Measurements from ENCODE around the gene ZBTB14. TPM values are rescaled to one million over a fixed set of nuclear protein-coding genes. Genes with fewer than 3 reads are reported as not detected.

The ZBTB14 gene
- total RNA-seq, 1 experiment from 2014 or later: 15.1 TPM

- TF ChIP-seq, protein P1, sequence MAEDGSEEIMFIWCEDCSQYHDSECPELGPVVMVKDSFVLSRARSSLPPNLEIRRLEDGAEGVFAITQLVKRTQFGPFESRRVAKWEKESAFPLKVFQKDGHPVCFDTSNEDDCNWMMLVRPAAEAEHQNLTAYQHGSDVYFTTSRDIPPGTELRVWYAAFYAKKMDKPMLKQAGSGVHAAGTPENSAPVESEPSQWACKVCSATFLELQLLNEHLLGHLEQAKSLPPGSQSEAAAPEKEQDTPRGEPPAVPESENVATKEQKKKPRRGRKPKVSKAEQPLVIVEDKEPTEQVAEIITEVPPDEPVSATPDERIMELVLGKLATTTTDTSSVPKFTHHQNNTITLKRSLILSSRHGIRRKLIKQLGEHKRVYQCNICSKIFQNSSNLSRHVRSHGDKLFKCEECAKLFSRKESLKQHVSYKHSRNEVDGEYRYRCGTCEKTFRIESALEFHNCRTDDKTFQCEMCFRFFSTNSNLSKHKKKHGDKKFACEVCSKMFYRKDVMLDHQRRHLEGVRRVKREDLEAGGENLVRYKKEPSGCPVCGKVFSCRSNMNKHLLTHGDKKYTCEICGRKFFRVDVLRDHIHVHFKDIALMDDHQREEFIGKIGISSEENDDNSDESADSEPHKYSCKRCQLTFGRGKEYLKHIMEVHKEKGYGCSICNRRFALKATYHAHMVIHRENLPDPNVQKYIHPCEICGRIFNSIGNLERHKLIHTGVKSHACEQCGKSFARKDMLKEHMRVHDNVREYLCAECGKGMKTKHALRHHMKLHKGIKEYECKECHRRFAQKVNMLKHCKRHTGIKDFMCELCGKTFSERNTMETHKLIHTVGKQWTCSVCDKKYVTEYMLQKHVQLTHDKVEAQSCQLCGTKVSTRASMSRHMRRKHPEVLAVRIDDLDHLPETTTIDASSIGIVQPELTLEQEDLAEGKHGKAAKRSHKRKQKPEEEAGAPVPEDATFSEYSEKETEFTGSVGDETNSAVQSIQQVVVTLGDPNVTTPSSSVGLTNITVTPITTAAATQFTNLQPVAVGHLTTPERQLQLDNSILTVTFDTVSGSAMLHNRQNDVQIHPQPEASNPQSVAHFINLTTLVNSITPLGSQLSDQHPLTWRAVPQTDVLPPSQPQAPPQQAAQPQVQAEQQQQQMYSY (CRISPR knock-in tag; IDR thresholded peaks at IDR 0.05): no peak
- TF ChIP-seq, protein P2, sequence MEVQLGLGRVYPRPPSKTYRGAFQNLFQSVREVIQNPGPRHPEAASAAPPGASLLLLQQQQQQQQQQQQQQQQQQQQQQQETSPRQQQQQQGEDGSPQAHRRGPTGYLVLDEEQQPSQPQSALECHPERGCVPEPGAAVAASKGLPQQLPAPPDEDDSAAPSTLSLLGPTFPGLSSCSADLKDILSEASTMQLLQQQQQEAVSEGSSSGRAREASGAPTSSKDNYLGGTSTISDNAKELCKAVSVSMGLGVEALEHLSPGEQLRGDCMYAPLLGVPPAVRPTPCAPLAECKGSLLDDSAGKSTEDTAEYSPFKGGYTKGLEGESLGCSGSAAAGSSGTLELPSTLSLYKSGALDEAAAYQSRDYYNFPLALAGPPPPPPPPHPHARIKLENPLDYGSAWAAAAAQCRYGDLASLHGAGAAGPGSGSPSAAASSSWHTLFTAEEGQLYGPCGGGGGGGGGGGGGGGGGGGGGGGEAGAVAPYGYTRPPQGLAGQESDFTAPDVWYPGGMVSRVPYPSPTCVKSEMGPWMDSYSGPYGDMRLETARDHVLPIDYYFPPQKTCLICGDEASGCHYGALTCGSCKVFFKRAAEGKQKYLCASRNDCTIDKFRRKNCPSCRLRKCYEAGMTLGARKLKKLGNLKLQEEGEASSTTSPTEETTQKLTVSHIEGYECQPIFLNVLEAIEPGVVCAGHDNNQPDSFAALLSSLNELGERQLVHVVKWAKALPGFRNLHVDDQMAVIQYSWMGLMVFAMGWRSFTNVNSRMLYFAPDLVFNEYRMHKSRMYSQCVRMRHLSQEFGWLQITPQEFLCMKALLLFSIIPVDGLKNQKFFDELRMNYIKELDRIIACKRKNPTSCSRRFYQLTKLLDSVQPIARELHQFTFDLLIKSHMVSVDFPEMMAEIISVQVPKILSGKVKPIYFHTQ (CRISPR knock-in tag; IDR thresholded peaks at IDR 0.05): no peak
- TF ChIP-seq, protein P3, sequence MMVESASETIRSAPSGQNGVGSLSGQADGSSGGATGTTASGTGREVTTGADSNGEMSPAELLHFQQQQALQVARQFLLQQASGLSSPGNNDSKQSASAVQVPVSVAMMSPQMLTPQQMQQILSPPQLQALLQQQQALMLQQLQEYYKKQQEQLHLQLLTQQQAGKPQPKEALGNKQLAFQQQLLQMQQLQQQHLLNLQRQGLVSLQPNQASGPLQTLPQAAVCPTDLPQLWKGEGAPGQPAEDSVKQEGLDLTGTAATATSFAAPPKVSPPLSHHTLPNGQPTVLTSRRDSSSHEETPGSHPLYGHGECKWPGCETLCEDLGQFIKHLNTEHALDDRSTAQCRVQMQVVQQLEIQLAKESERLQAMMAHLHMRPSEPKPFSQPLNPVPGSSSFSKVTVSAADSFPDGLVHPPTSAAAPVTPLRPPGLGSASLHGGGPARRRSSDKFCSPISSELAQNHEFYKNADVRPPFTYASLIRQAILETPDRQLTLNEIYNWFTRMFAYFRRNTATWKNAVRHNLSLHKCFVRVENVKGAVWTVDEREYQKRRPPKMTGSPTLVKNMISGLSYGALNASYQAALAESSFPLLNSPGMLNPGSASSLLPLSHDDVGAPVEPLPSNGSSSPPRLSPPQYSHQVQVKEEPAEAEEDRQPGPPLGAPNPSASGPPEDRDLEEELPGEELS (CRISPR knock-in tag; IDR thresholded peaks at IDR 0.05): no peak
- no peak for TF ChIP-seq NR2C2 (CRISPR knock-in tag; IDR thresholded peaks at IDR 0.05)
Observed at GRCh38 chr18:5284808-5285207, 10.7 kb downstream of the ZBTB14 start (continued).

GRCh38 chr18:5282770-5283169 is 12.8 kb downstream of the ZBTB14 start:
- H3K4me1 Mint-ChIP-seq: peaks cover 5% of the 10 kb centered on the region; the same call in 1 of the 2 replicates
- H3K4me3 Mint-ChIP-seq: no peak overlapping the region
- ChIA-PET CTCF (no interaction called here), POLR2A (no interaction called here)
- ATAC-seq (no peak), DNase-seq (ENCODE audit: low spot score) (no peak)
- H3K36me3 Mint-ChIP-seq: peaks cover 14% of the 10 kb centered on the region
- peaks cover 23% of the 10 kb centered on the region for H3K9me3 Mint-ChIP-seq
- no peaks in the 10 kb centered on the region for H3K27me3 Mint-ChIP-seq (ENCODE audit: low read depth)
- TF ChIP-seq, protein P3 (CRISPR knock-in tag; IDR thresholded peaks at IDR 0.05): no peak
- TF ChIP-seq NR1H2 (CRISPR knock-in tag; IDR thresholded peaks at IDR 0.05) (no peak), ZNF138 (CRISPR knock-in tag; conservative IDR thresholded peaks at IDR 0.05) (no peak), MYBL2 (CRISPR knock-in tag; IDR thresholded peaks at IDR 0.05) (no peak), ATF3 (CRISPR knock-in tag; conservative IDR thresholded peaks at IDR 0.05) (no peak), SMAD3 (CRISPR knock-in tag; IDR thresholded peaks at IDR 0.05; ENCODE audit: borderline replicate concordance) (no peak), TEAD4 (CRISPR knock-in tag; IDR thresholded peaks at IDR 0.05) (no peak), FOXJ3 (CRISPR knock-in tag; IDR thresholded peaks at IDR 0.05; ENCODE audit: borderline replicate concordance) (no peak), ZNF219 (CRISPR knock-in tag; IDR thresholded peaks at IDR 0.05; ENCODE audit: borderline replicate concordance) (no peak), SOX15 (CRISPR knock-in tag; IDR thresholded peaks at IDR 0.05) (no peak)
- TF ChIP-seq, protein P4, sequence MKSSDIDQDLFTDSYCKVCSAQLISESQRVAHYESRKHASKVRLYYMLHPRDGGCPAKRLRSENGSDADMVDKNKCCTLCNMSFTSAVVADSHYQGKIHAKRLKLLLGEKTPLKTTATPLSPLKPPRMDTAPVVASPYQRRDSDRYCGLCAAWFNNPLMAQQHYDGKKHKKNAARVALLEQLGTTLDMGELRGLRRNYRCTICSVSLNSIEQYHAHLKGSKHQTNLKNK (CRISPR knock-in tag; IDR thresholded peaks at IDR 0.05): no peak
- TF ChIP-seq, protein P5, sequence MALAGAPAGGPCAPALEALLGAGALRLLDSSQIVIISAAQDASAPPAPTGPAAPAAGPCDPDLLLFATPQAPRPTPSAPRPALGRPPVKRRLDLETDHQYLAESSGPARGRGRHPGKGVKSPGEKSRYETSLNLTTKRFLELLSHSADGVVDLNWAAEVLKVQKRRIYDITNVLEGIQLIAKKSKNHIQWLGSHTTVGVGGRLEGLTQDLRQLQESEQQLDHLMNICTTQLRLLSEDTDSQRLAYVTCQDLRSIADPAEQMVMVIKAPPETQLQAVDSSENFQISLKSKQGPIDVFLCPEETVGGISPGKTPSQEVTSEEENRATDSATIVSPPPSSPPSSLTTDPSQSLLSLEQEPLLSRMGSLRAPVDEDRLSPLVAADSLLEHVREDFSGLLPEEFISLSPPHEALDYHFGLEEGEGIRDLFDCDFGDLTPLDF (CRISPR knock-in tag; IDR thresholded peaks at IDR 0.05): no peak
- TF ChIP-seq, protein P6, sequence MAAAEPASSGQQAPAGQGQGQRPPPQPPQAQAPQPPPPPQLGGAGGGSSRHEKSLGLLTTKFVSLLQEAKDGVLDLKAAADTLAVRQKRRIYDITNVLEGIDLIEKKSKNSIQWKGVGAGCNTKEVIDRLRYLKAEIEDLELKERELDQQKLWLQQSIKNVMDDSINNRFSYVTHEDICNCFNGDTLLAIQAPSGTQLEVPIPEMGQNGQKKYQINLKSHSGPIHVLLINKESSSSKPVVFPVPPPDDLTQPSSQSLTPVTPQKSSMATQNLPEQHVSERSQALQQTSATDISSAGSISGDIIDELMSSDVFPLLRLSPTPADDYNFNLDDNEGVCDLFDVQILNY (CRISPR knock-in tag; IDR thresholded peaks at IDR 0.05): no peak
- TF ChIP-seq, protein P7, sequence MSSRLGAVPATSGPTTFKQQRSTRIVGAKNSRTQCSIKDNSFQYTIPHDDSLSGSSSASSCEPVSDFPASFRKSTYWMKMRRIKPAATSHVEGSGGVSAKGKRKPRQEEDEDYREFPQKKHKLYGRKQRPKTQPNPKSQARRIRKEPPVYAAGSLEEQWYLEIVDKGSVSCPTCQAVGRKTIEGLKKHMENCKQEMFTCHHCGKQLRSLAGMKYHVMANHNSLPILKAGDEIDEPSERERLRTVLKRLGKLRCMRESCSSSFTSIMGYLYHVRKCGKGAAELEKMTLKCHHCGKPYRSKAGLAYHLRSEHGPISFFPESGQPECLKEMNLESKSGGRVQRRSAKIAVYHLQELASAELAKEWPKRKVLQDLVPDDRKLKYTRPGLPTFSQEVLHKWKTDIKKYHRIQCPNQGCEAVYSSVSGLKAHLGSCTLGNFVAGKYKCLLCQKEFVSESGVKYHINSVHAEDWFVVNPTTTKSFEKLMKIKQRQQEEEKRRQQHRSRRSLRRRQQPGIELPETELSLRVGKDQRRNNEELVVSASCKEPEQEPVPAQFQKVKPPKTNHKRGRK (CRISPR knock-in tag; IDR thresholded peaks at IDR 0.05; ENCODE audit: borderline replicate concordance): no peak
- no peak overlapping the region for H3K27ac Mint-ChIP-seq

Data from WTC11 (cell line).